GM06990 (cell line): ENCODE results near the gene KIR2DL4.
"Not testable (repeated sequence)": the region's sequence is repeated elsewhere in the genome, so short reads cannot be mapped to it uniquely, and the experiment has no call there.

Source experiments
- DNase-seq: peaks from one replicate; pipeline ENCODE4 v3.0.0-alpha.2; 2011; ENCODE audit not compliant: insufficient read length; ENCODE audit errors: extremely low read depth
- H3K27me3 ChIP-seq: replicated peaks from 2 replicates; pipeline ENCODE4 v1.6.0; 2011; ENCODE audit warnings: low read length; ENCODE audit not compliant: control insufficient read depth, insufficient read depth
- H3K36me3 ChIP-seq: 2 replicates; pipeline ENCODE4 v1.5.1; 2011; ENCODE audit warnings: low read length; ENCODE audit not compliant: control insufficient read depth, insufficient read depth
- H3K4me3 ChIP-seq: replicated peaks from 2 replicates; pipeline ENCODE4 v1.5.1; 2011; ENCODE audit warnings: low read depth, mild to moderate bottlenecking, control low read depth, low read length
- CTCF ChIP-seq: IDR thresholded peaks from 2 replicates; pipeline ENCODE4 v1.5.1; 2011; ENCODE audit warnings: low read length, control low read depth, mild to moderate bottlenecking, inconsistent platforms; ENCODE audit not compliant: insufficient read depth, poor library complexity, severe bottlenecking

KIR2DL4 gene

GRCh38 chr19:54778896-54779295 is 24.5 kb upstream of the KIR2DL4 start:
- not testable (repeated sequence) for DNase-seq, H3K4me3 ChIP-seq, H3K27me3 ChIP-seq, H3K36me3 ChIP-seq

GRCh38 chr19:54782916-54783315 is 20.5 kb upstream of the KIR2DL4 start:
- H3K4me3 ChIP-seq, H3K36me3 ChIP-seq, H3K27me3 ChIP-seq, DNase-seq: not testable (repeated sequence)

- H3K36me3 ChIP-seq, DNase-seq, H3K27me3 ChIP-seq, H3K4me3 ChIP-seq: not testable (repeated sequence)
Measured at GRCh38 chr19:54786091-54786723, 17.2 kb upstream of the KIR2DL4 start.

- not testable (repeated sequence) for DNase-seq, H3K36me3 ChIP-seq, H3K27me3 ChIP-seq, H3K4me3 ChIP-seq
Measured at GRCh38 chr19:54788154-54788553, 15.3 kb upstream of the KIR2DL4 start.

- TF ChIP-seq CTCF = no peak
- Histone ChIP-seq H3K4me3 (no peak overlapping the region), H3K27me3 (no peaks in the 10 kb centered on the region), H3K36me3 (no peaks in the 10 kb centered on the region)
- no peak for DNase-seq
Measured at GRCh38 chr19:54790711-54791110, 12.7 kb upstream of the KIR2DL4 start.

GRCh38 chr19:54791476-54791875 is 11.9 kb upstream of the KIR2DL4 start:
- H3K36me3 ChIP-seq = no peaks in the 10 kb centered on the region
- H3K27me3 ChIP-seq = no peaks in the 10 kb centered on the region
- TF ChIP-seq CTCF = no peak

GRCh38 chr19:54792814-54793213 is 10.6 kb upstream of the KIR2DL4 start:
- TF ChIP-seq CTCF = no peak
- Histone ChIP-seq H3K27me3 (no peaks in the 10 kb centered on the region), H3K36me3 (no peaks in the 10 kb centered on the region), H3K4me3 (peak overlapping the region; percentile 48)
- DNase-seq = peak; percentile 11

More at GRCh38 chr19:54791476-54791875, 11.9 kb upstream of the KIR2DL4 start:
- DNase-seq = no peak
- no peak overlapping the region for H3K4me3 ChIP-seq

- no peak for TF ChIP-seq CTCF
- Histone ChIP-seq H3K27me3 (no peaks in the 10 kb centered on the region), H3K4me3 (no peak overlapping the region), H3K36me3 (no peaks in the 10 kb centered on the region)
- no peak for DNase-seq
Measured at GRCh38 chr19:54795758-54796157, 7.7 kb upstream of the KIR2DL4 start.
